ENCODE measurements around the gene TEX261.
"Not testable (repeated sequence)": the region's sequence is repeated elsewhere in the genome, so short reads cannot be mapped to it uniquely, and the experiment has no call there.

The TEX261 gene

DNA sequence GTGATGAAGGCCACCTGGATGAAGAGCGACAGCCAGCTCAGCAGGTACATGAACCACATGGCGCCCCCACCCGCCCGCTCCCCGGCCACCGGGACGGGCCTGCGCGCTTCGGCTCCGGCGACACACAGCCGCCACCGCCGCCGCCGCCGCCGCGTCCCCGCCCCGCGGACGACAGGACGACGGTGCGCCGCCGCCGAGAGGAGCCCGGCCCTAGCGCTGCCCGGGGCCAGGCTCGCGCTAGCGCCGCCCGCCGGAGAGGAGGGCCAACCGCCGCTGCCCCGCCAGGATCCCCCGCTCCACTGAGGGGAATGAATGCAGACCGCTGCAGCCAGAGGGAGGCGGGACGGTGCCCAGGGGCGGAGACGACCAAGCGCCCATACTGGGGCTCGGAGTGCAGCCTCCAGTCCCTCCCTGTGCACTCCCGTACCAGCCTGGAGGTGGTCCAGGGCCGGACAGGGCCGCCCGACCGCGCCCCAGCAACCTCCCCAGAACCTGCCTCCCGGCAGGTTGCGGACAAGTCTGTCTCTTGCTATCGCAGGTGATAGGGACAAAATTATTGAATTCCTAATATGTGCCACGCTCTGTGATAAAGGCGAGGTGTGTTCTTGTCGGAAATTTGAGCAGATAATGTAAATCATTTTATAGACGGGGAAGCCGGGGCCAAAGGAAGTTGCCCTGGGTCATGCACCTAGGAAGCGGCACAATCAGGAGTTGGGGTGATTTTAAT, at the start of gene TEX261:
TEX261 (minus strand) TSS at position 175 of the 727 bp plus-strand sequence; CDS start at position 59, 116 bp downstream.
- DNase-seq, result peak; percentile 85

DNA sequence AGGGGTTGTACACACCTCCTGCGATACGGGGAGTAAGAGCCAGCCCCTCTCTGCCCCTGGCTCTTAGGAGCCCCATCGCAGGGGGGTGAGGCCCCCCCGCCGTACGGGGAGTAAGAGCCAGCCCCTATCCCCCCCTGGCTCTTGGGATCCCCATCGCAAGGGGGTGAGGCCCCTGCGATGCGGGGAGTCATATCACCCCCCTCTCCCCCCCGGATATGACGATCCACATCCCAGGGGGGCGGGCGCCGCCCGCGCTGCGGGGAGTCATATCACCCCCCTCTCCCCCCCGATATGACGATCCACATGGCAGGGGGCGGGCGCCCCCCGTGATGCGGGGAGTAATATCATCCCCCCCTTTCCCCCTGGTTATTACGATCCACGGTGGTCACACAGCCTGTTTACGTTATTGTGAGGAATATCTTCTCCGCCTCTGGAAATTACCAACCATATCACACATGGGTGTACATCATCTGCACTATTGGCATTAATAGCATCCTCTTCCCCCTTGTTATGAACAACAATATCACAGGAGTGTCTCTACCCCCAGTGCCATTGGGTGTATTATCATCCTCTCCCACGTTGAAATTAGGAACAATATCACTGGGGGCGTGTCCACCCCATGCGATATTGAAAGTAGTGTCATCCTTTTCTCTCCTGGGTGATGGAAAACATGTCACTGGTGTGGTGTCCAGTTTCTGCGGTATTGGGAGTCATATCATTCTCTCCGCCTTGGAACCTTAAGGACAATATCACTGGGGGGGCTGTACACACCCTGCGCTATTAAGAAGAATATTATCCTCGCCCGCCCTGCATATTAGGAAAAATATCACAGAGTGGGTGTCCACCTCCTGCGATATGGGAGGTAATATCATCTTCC, 49.1 kb upstream of the TEX261 start:
- peak; percentile 3 for DNase-seq

GRCh38 chr2:71042287-71042686, 47.6 kb upstream of the TEX261 start:
- no peak for DNase-seq

DNA sequence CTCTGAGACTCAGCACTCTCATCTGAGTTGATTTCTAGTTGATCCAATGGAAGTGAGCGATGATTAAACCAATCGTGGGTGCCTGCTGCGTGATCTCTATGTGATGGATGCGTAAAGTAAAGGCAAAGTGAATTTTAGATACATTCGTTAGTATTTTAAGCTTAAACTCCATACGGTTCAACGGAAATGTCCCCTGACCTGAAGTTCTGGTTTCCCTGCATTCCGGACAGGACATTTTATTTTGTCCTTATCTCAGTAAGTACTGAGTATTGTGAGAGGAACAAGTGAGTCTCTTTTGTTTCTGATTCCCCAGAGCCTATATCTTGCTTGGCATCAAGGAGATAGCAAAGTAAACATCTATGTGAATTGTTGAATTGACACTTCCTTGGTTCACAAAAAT, 41.6 kb upstream of the TEX261 start:
- DNase-seq, result not testable (repeated sequence)

DNA sequence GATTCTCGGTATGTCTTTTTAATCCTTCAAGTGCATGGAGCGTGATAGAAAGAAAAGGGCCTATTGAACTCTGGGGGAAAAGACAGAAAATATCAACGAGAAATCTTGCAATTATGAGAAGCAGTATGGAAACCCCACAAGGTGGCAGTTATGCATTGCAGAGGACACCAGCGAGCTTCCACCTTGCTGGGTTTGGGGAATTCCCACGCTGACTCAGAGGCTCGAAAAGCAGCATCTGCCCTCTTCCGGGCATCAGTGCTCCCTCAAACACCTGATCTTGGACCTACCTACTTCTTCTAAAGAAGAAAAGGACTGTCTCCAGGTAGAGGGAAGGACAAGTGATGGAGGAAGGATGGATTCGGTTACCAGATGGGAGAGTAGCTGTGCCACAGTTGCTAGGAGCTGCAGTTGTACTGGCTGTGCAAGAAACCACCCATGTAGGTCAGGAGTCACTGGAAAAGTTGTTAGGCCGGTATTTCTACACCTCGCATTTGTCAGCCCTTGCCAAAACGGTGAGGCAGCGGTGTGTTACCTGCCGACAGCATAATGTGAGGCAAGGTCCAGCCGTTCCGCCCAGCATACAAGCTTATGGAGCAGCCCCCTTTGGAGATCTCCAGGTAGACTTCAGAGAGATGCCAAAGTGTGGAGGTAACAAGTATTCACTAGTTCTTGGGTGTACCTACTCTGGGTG, 29.0 kb upstream of the TEX261 start:
- not testable (repeated sequence) for DNase-seq

DNA sequence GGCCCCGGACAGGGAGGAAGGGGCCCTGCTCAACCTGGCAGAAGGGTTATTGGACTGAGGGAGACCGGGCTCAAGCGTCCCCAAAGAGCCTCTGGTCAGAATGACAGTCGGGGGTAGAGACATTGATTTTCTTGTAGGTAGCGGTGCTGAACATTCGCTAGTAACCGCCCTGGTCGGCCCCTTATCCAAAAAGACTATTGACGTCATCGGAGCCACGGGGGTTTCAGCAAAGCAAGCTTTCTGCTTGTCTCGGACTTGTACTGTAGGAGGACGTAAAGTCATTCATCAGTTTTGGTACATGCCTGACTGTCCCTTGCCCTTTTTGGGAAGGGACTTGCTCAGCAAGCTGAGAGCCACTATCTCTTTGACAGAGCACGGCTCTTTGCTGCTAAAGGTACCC, 26.7 kb upstream of the TEX261 start:
- DNase-seq, result not testable (repeated sequence)

DNA sequence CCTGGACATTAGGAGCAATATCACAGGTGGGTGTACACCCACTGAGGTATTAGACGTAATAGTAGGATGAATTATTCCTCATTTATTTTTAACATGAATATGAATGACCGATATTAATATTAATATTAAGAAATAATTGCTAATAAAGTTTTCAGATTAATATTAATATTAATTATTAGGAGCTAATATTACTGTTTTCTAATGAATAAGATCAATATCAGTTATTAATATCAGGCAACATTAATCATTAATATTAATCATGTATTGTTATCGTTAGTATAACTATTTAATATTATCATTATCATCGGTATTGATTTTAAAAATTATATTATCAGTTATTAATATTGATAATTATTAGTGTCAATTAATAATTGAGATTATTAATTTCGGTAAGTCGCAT, 25.3 kb upstream of the TEX261 start:
- not testable (repeated sequence) for DNase-seq

DNA sequence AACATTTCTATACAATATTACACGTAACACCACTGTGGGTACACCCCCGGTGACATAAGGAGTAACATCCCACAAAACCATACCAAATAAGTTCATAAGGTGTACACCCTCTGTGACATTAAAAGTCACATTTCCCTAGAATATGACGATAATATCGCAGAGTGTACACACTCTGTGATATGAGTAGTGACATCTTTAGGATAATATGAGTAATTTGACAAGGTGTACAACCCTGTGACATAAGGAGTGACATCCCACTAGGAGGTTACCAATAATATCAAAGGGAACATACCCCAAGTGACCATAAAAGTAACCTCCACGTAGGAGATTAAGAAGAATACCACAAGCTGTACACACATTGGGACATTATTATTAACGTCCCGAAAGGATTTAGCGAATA, 24.0 kb upstream of the TEX261 start:
- DNase-seq, result no peak

- not testable (repeated sequence) for DNase-seq
Measured at GRCh38 chr2:71011786-71012185, 17.1 kb upstream of the TEX261 start.

DNA sequence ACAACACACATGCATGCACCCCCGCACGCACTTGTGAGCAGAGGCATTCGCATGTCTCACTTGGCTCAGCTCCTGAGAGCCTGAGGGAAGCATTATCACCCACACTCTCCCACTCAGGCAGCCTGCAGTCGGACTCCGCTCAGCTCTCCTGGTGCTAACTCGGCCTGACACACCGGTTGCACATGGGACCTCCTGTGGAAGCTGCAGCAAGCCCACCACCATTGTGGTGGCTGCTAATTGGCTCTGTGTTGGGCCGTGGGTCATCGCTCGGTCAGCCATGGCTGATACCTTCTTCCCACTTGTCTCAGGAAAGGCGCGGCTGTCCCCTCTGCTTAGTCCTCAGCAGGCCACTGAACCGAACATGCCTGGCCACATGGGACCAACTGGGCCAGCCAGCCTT, 13.7 kb upstream of the TEX261 start:
- no peak for DNase-seq

- no peak for DNase-seq
Measured at GRCh38 chr2:71006955-71007799, 12.5 kb upstream of the TEX261 start.

GRCh38 chr2:71006323-71006722, 11.7 kb upstream of the TEX261 start:
- DNase-seq, result no peak

- DNase-seq, result no peak
Measured at GRCh38 chr2:71005271-71006202, 10.9 kb upstream of the TEX261 start.

- no peak for DNase-seq
Measured at GRCh38 chr2:71004857-71005256, 10.2 kb upstream of the TEX261 start.

DNA sequence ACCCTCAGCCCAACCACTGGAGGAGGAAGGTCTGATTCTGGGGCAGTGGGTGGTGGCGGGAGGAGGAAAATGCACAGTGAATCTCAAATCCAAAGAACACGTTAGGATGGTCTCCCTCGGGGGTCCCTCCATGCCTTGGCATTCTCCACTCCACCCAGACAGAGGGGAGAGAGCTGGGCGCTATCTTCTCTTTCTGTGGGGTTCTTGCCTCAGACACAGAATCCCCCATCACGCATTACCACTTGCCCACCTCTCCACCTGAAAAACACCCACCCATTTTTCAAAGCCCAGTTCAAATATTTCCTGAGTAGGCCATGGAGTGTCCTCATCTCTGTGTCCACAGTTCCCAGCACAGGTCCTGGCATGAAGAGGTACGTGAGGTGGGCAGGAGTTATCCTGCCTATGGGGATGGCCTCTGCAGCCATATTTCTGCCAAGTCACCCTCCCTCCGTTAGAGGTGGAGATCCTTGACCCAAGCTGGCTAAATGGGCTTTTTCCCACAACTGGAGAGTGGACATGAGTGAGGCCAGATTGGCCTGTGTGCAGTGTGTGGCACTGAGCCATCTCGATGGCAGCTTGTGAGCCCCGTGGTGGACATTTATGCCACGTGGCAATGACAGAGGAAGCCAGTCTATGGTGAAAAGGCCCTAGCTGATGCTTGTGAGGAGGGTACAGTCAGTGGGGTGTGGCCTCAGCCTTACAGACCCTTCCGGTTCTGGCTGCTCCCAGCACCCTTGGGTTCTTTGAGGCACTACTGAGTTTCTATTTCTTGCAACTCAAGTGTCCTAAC, 9.5 kb upstream of the TEX261 start:
- DNase-seq, result no peak

DNA sequence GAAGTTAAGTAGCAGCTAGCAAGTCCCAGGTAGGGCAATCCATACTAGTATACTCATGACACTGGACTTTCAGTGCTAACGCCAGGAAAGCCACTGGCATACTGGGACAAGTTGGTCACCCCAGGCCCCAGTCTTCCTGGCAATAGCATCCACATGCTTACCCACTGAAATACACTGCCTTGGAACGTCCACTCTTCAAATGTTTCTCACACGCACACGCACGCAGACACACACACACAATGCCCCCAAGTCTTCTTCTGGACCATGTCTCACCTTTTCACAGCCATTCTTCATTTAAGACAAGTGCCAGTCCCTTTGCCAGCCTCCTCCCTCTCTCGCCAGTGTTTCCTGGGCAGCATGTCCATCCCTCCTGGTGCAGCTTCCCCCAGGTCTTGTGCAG, 8.7 kb upstream of the TEX261 start:
- DNase-seq, result no peak

GRCh38 chr2:71001981-71002570, 7.4 kb upstream of the TEX261 start:
- DNase-seq, result no peak

DNA sequence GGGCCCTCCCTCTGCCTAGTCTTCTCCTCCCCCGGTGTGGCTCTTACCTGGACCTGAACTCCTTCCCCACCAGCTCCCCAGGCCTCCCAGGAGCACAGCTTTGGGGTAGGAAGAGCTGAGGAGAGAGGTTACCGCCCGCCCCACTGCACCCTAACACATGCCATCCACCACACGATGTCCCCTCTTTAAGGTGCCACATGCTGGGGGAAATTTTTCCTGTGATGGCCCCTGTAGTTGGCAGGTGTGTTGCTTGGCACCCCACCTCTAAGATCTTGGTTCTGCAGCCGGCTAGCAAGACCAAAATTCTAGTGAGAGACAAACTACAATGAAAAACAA, 6.9 kb upstream of the TEX261 start:
- no peak for DNase-seq

DNA sequence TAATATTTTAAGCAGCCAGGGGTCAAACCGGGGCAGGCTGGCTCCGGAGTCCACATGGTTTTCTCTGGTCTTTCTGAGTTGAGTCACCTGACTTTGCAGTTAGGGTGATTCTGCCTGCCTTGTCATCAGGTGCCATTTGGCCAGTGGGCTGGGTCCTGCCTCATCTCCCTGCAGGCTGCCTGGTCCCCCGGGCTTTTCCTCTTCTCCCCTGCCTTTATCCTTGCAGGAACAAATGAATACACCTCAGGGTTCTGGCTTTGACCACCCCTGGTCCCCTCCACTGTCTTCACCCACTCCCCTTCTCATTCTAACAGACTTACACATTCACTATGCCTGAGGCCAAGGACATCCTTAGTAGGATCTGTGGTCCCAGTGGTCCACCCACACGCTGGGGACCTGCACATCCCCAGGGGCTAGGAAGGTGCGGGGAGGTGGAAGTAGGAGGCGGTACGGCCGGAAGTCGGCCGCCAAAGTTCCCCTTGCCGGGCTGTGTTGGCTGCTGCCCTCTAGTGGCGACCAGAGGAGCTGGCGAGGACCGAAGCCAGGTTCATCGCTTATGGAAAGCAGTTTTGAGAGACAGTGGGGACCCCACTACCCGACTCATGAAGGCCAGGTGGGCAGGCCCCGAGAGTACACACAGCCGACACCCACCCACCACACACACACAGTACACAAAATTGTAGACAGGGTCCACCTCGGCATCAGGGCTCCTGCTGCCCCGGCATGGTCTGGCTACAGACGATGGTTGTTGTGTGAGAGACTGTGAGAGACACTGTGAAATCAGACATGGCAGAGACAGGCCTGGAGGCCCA, 6.3 kb upstream of the TEX261 start:
- DNase-seq, result peak; percentile 58
